A549 (cell line): Measurements from ENCODE around the gene EPS8L2.
A peak's percentile ranks its signal among the peaks of the same experiment; 100 is the strongest.

Source experiments
- CBX8 ChIP-seq: fragments of 200-600 bp; sonication (generic); IDR thresholded peaks from 2 replicates; pipeline ENCODE4 v1.6.1; 2016
- CTCF ChIP-seq: fragments of >200 bp; sonication (Bioruptor Twin); formaldehyde crosslinking; IDR thresholded peaks from 3 replicates; pipeline ENCODE4 v1.5.1; 2016
- HDAC2 ChIP-seq: fragments of 200-600 bp; sonication (generic); IDR thresholded peaks from 2 replicates; pipeline ENCODE4 v1.6.1; 2016
- MAFK ChIP-seq: fragments of 450-650 bp; IDR thresholded peaks from 2 replicates; pipeline ENCODE4 v1.6.1; 2014; ENCODE audit not compliant: partially characterized antibody
- POLR2A ChIP-seq: IDR thresholded peaks from 2 replicates; pipeline ENCODE4 v1.6.1; 2012; ENCODE audit warnings: mild to moderate bottlenecking, low read length
- POLR2AphosphoS2 ChIP-seq: conservative IDR thresholded peaks from 2 replicates; pipeline ENCODE4 v1.6.1; 2012; ENCODE audit warnings: low read length, improper control_type of control experiment, inconsistent platforms
- RAD21 ChIP-seq, 2 experiments: fragments of >200 bp in 1 of 2; sonication (Bioruptor Twin) in 1 of 2; formaldehyde crosslinking in 1 of 2; IDR thresholded peaks in 1 of 2; conservative IDR thresholded peaks in 1 of 2; 2 replicates in 1 of 2; 3 replicates in 1 of 2; pipeline ENCODE4 v1.6.1; 2012 to 2018; ENCODE audit warnings: inconsistent platforms in 1 of 2
- REST ChIP-seq: fragments of 200-600 bp; sonication (generic); IDR thresholded peaks from 2 replicates; pipeline ENCODE4 v1.6.1; 2016; ENCODE audit warnings: antibody characterized with exemption, mild to moderate bottlenecking, moderate library complexity

GRCh38 chr11:761526-762108, 55.6 kb downstream of the EPS8L2 start:
- TF ChIP-seq CTCF (no peak), HDAC2 (no peak), POLR2A (no peak), RAD21 (conservative IDR thresholded peaks at IDR 0.05 in 1 of 2, IDR thresholded peaks at IDR 0.05 in 1 of 2) (no peak), MAFK (no peak), POLR2AphosphoS2 (peak; percentile 30; the same call in 1 of the 2 replicates), REST (no peak), CBX8 (no peak)
